Measurements from ENCODE around the gene CHST1.

DNA sequence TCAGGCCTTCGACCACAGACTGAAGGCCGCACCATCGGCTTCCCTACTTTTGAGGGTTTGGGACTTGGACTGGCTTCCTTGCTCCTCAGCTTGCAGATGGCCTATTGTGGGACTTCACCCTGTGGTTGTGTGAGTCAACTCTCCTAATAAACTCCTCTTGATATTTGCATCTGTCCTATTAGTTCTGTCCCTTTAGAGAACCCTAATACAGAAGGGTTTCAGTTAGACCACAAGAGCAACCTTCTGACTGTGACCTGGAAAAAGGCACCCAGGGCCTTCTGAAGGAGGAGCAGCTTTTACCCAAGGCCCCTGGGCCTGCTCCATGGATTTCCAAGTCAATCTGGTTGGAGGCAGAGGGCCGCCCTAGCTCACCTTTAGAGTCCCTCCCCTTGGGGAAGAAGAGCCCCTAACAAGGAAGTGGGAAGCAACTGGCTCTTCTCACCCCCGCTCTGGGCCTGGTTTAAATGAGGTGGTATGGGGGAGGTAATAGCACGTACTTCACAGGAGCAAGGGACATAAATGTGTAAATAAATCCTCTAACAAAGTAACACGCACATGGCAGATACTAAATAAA is 11.2 kb upstream of the CHST1 start:
- TF ChIP-seq, protein P1, sequence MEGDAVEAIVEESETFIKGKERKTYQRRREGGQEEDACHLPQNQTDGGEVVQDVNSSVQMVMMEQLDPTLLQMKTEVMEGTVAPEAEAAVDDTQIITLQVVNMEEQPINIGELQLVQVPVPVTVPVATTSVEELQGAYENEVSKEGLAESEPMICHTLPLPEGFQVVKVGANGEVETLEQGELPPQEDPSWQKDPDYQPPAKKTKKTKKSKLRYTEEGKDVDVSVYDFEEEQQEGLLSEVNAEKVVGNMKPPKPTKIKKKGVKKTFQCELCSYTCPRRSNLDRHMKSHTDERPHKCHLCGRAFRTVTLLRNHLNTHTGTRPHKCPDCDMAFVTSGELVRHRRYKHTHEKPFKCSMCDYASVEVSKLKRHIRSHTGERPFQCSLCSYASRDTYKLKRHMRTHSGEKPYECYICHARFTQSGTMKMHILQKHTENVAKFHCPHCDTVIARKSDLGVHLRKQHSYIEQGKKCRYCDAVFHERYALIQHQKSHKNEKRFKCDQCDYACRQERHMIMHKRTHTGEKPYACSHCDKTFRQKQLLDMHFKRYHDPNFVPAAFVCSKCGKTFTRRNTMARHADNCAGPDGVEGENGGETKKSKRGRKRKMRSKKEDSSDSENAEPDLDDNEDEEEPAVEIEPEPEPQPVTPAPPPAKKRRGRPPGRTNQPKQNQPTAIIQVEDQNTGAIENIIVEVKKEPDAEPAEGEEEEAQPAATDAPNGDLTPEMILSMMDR (IDR thresholded peaks at IDR 0.05; ENCODE audit: insufficient read depth, low read depth, low read length), result no peak
- TF ChIP-seq EZH2 (IDR thresholded peaks at IDR 0.05; ENCODE audit: insufficient read depth, low read length), result no peak

Measured in astrocyte (in vitro differentiated cells and primary cell).